ENCODE data around the gene BCL11B.
"Not testable (repeated sequence)": the region's sequence is repeated elsewhere in the genome, so short reads cannot be mapped to it uniquely, and the experiment has no call there.

Gene BCL11B

GRCh38 chr14:99236386-99237138, 35.4 kb downstream of the BCL11B start:
- no peak for DNase-seq

GRCh38 chr14:99235582-99236320, 36.2 kb downstream of the BCL11B start:
- DNase-seq = no peak

- DNase-seq = no peak
These were observed 36.9 kb downstream of the BCL11B start for GRCh38 chr14:99234961-99235571.

- DNase-seq = no peak
These were observed 37.6 kb downstream of the BCL11B start for GRCh38 chr14:99234355-99234754.

- no peak for DNase-seq
These were observed 38.6 kb downstream of the BCL11B start for GRCh38 chr14:99233222-99234035.

- no peak for DNase-seq
These were observed 39.2 kb downstream of the BCL11B start for GRCh38 chr14:99232714-99233214.

- no peak for DNase-seq
These were observed 39.9 kb downstream of the BCL11B start for GRCh38 chr14:99231850-99232713.

GRCh38 chr14:99231161-99231849, 40.7 kb downstream of the BCL11B start:
- no peak for DNase-seq

- no peak for DNase-seq
These were observed 41.5 kb downstream of the BCL11B start for GRCh38 chr14:99230208-99231151.

GRCh38 chr14:99229654-99230207, 42.3 kb downstream of the BCL11B start:
- no peak for DNase-seq

GRCh38 chr14:99228760-99229159, 43.2 kb downstream of the BCL11B start:
- DNase-seq = not testable (repeated sequence)

- DNase-seq = no peak
These were observed 45.3 kb downstream of the BCL11B start for GRCh38 chr14:99226687-99227086.

GRCh38 chr14:99225436-99226203, 46.4 kb downstream of the BCL11B start:
- DNase-seq = no peak

GRCh38 chr14:99224948-99225347, 47.0 kb downstream of the BCL11B start:
- DNase-seq = no peak

GRCh38 chr14:99224116-99224910, 47.7 kb downstream of the BCL11B start:
- no peak for DNase-seq

GRCh38 chr14:99221445-99221844, 50.6 kb downstream of the BCL11B start:
- DNase-seq = no peak

GRCh38 chr14:99217066-99217955, 54.7 kb downstream of the BCL11B start:
- no peak for DNase-seq
